A549 (cell line): ENCODE data around the gene TSFM.

Experiments used
- BHLHE40 ChIP-seq: IDR thresholded peaks from 2 replicates; pipeline ENCODE4 v1.6.1; 2012; ENCODE audit warnings: low read depth, low read length, inconsistent platforms
- EP300 ChIP-seq, 2 experiments: fragments of >200 bp; sonication (Bioruptor Twin); formaldehyde crosslinking; IDR thresholded peaks; 2 replicates in 1 of 2; 3 replicates in 1 of 2; pipeline ENCODE4 v1.6.1; 2016 to 2017
- KDM1A ChIP-seq: fragments of 200-600 bp; sonication (generic); IDR thresholded peaks from 2 replicates; pipeline ENCODE4 v1.6.1; 2016; ENCODE audit warnings: low read depth, mild to moderate bottlenecking
- PHF8 ChIP-seq: fragments of 200-600 bp; sonication (generic); IDR thresholded peaks from 2 replicates; pipeline ENCODE4 v1.6.1; 2016; ENCODE audit warnings: low read depth, mild to moderate bottlenecking, antibody characterized with exemption, moderate library complexity, borderline replicate concordance
- POLR2A ChIP-seq: IDR thresholded peaks from 2 replicates; pipeline ENCODE4 v1.6.1; 2012; ENCODE audit warnings: mild to moderate bottlenecking, low read length
- TF ChIP-seq, protein P1 (sequence below): fragments of >200 bp; sonication (Bioruptor Twin); formaldehyde crosslinking; IDR thresholded peaks from 3 replicates; pipeline ENCODE4 v1.5.1; 2016

DNA sequence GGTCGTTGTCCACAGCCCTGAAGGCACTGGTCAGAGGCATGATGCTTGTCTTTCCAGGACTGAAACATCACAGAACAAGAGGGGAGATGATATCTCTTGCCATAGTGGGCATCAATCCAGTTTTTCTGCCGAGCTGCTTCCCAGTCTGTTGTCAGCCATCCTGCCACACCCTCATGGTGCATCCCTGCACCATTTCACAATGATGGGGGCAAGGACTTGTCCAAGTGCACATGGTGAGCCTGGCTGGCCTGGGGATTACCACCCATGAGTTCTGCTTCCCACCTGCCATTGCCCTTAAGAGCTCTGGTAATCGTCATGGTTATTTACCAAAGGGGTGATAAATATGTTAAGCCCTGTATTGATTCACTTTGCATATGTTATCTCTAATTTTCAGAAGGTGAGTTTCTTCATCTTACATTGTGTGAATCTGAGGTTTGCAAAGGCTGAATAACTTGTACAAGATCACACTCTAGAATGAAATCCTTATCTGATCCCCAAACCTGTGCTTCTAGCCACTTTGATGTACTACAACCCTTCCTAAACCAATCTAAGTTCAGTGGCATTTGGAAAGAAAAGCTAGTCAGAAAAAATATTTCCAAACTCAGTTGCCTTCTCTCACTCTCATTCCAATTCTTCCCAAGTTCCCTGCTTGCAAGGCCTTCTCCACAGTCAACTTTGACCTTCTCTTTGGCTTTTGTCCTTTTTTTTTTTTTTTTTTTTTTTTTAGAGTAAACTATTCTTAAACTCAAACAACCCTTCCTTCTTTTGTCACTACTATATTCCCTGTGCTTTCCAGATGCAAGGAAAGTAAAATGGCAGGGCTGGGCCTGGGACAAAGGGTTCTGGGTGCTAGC lies 33.6 kb downstream of the TSFM start:
- TF ChIP-seq EP300 (IDR thresholded peaks at IDR 0.05) = no peak
- TF ChIP-seq POLR2A = no peak
- TF ChIP-seq, protein P1, sequence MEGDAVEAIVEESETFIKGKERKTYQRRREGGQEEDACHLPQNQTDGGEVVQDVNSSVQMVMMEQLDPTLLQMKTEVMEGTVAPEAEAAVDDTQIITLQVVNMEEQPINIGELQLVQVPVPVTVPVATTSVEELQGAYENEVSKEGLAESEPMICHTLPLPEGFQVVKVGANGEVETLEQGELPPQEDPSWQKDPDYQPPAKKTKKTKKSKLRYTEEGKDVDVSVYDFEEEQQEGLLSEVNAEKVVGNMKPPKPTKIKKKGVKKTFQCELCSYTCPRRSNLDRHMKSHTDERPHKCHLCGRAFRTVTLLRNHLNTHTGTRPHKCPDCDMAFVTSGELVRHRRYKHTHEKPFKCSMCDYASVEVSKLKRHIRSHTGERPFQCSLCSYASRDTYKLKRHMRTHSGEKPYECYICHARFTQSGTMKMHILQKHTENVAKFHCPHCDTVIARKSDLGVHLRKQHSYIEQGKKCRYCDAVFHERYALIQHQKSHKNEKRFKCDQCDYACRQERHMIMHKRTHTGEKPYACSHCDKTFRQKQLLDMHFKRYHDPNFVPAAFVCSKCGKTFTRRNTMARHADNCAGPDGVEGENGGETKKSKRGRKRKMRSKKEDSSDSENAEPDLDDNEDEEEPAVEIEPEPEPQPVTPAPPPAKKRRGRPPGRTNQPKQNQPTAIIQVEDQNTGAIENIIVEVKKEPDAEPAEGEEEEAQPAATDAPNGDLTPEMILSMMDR = no peak
- no peak for TF ChIP-seq PHF8
- no peak for TF ChIP-seq BHLHE40
- no peak for TF ChIP-seq KDM1A
